HEK293T (cell line): ENCODE results near the gene SOX30.

Experiments used
- CTCF ChIA-PET: fragments of 350-600 bp; formaldehyde crosslinking; extraction: SDS; loops from one replicate; lab custom pipeline; 2021; ENCODE audit warnings: antibody characterized with exemption, inconsistent platforms; lab: Yijun Ruan, JAX
- POLR2A ChIA-PET: fragments of 350-600 bp; formaldehyde crosslinking; extraction: SDS; loops from one replicate; lab custom pipeline; 2020; ENCODE audit warnings: antibody characterized with exemption, inconsistent platforms; lab: Yijun Ruan, JAX
- DNase-seq: peaks from one replicate; pipeline ENCODE4 v3.0.0; 2012; ENCODE audit warnings: mixed read lengths; ENCODE audit errors: extremely low spot score
- ARNT ChIP-seq: fragments of 450-650 bp; IDR thresholded peaks from 2 replicates; pipeline ENCODE4 v1.6.1; 2017; ENCODE audit warnings: mild to moderate bottlenecking
- BHLHE40 ChIP-seq: fragments of 450-650 bp; IDR thresholded peaks from 2 replicates; pipeline ENCODE4 v1.6.1; 2016; ENCODE audit warnings: mild to moderate bottlenecking, moderate library complexity, borderline replicate concordance
- CTBP1 ChIP-seq: fragments of 450-650 bp; IDR thresholded peaks from 2 replicates; pipeline ENCODE4 v1.6.1; 2016; ENCODE audit warnings: borderline replicate concordance
- ELF4 ChIP-seq: fragments of 450-650 bp; IDR thresholded peaks from 2 replicates; pipeline ENCODE4 v1.6.1; 2017; ENCODE audit warnings: antibody characterized with exemption
- FOXA1 ChIP-seq: fragments of 450-650 bp; IDR thresholded peaks from 2 replicates; pipeline ENCODE4 v1.6.1; 2016; ENCODE audit warnings: mild to moderate bottlenecking
- FOXK2 ChIP-seq: fragments of 450-650 bp; IDR thresholded peaks from 2 replicates; pipeline ENCODE4 v1.6.1; 2016; ENCODE audit warnings: mild to moderate bottlenecking
- FOXM1 ChIP-seq: fragments of 450-650 bp; IDR thresholded peaks from 2 replicates; pipeline ENCODE4 v1.6.1; 2017; ENCODE audit warnings: mild to moderate bottlenecking, borderline replicate concordance
- HDGF ChIP-seq: fragments of 450-650 bp; IDR thresholded peaks from 2 replicates; pipeline ENCODE4 v1.6.1; 2017; ENCODE audit warnings: antibody characterized with exemption, borderline replicate concordance
- L3MBTL2 ChIP-seq: fragments of 450-650 bp; conservative IDR thresholded peaks from 2 replicates; pipeline ENCODE4 v1.6.1; 2016; ENCODE audit warnings: mild to moderate bottlenecking
- LEF1 ChIP-seq: fragments of 450-650 bp; IDR thresholded peaks from 2 replicates; pipeline ENCODE4 v1.6.1; 2017; ENCODE audit warnings: mild to moderate bottlenecking, borderline replicate concordance
- NFRKB ChIP-seq: fragments of 450-650 bp; IDR thresholded peaks from 2 replicates; pipeline ENCODE4 v1.6.1; 2016; ENCODE audit warnings: mild to moderate bottlenecking, moderate library complexity
- PKNOX1 ChIP-seq: fragments of 450-650 bp; IDR thresholded peaks from 2 replicates; pipeline ENCODE4 v1.6.1; 2016
- SP1 ChIP-seq: fragments of 450-650 bp; IDR thresholded peaks from 2 replicates; pipeline ENCODE4 v1.6.1; 2017
- SUZ12 ChIP-seq: fragments of 450-650 bp; IDR thresholded peaks from 2 replicates; pipeline ENCODE4 v1.6.1; 2016; ENCODE audit warnings: mild to moderate bottlenecking
- TARDBP ChIP-seq: fragments of 450-650 bp; IDR thresholded peaks from 2 replicates; pipeline ENCODE4 v1.6.1; 2016
- ZNF384 ChIP-seq: fragments of 450-650 bp; IDR thresholded peaks from 2 replicates; pipeline ENCODE4 v1.6.1; 2016

SOX30 gene

GRCh38 chr5:157590478-157590877 is 61.8 kb downstream of the SOX30 start:
- CTCF ChIA-PET, result no interaction called here
- TF ChIP-seq SUZ12 (no peak), FOXK2 (no peak), PKNOX1 (no peak), TARDBP (no peak), LEF1 (no peak), ZNF384 (no peak), NFRKB (no peak), ARNT (no peak), SP1 (no peak), CTBP1 (no peak)
- POLR2A ChIA-PET, result no interaction called here
- DNase-seq, result no peak

GRCh38 chr5:157584628-157585027 is 67.6 kb downstream of the SOX30 start:
- POLR2A ChIA-PET, result interaction anchor here (0.9 kb wide), 1 partner anchor 9 kb away, joined by 3 read pairs; no protein-coding TSS in a partner anchor
- no peak for DNase-seq
- CTCF ChIA-PET, result interaction anchor here (0.5 kb wide), 1 partner anchor 312 kb away, joined by 3 read pairs; no protein-coding TSS in a partner anchor
- TF ChIP-seq CTBP1, result no peak

- ChIA-PET CTCF (no interaction called here), POLR2A (no interaction called here)
- no peak for DNase-seq
- TF ChIP-seq CTBP1 (no peak), FOXA1 (no peak), L3MBTL2 (no peak)
These were observed 69.3 kb downstream of the SOX30 start for GRCh38 chr5:157582731-157583620.

- POLR2A ChIA-PET, result no interaction called here
- no peak for DNase-seq
- CTCF ChIA-PET, result no interaction called here
- no peak for TF ChIP-seq FOXM1
- no peak for TF ChIP-seq CTBP1
- TF ChIP-seq ELF4, result no peak
- no peak for TF ChIP-seq PKNOX1
- no peak for TF ChIP-seq NFRKB
- no peak for TF ChIP-seq ARNT
- TF ChIP-seq TARDBP, result no peak
- no peak for TF ChIP-seq SP1
- TF ChIP-seq ZNF384, result no peak
- no peak for TF ChIP-seq HDGF
- no peak for TF ChIP-seq LEF1
- no peak for TF ChIP-seq SUZ12
- TF ChIP-seq BHLHE40, result no peak
These were observed 70.3 kb downstream of the SOX30 start for GRCh38 chr5:157581901-157582300.

GRCh38 chr5:157578079-157578780 is 74.0 kb downstream of the SOX30 start:
- no peak for TF ChIP-seq BHLHE40
- no peak for TF ChIP-seq L3MBTL2
- DNase-seq, result no peak
- CTCF ChIA-PET, result no interaction called here
- POLR2A ChIA-PET, result no interaction called here

- ChIA-PET POLR2A (no interaction called here), CTCF (no interaction called here)
- TF ChIP-seq FOXA1, result no peak
- no peak for TF ChIP-seq FOXM1
- no peak for TF ChIP-seq FOXK2
- TF ChIP-seq SUZ12, result no peak
- TF ChIP-seq PKNOX1, result no peak
- no peak for TF ChIP-seq L3MBTL2
- no peak for TF ChIP-seq LEF1
- no peak for TF ChIP-seq ARNT
- DNase-seq, result no peak
These were observed 75.6 kb downstream of the SOX30 start for GRCh38 chr5:157576678-157577077.
